GM19455 (cell line): ENCODE measurements around the gene JSRP1.

ENCODE experiments used
- ATAC-seq: cut with Tn5 transposase; IDR thresholded peaks from one replicate; pipeline ENCODE4 v1.9.1; 2021; ENCODE audit not compliant: unreplicated experiment

The JSRP1 gene

GRCh38 chr19:2255982-2256685 lies at the start of gene JSRP1:
JSRP1 (minus strand) TSS chr19:2256417; CDS start chr19:2255314, 1,103 bp downstream.
- no peak for ATAC-seq

- no peak for ATAC-seq
Measured at GRCh38 chr19:2305452-2306280, 49.4 kb upstream of the JSRP1 start.

- ATAC-seq: no peak
Measured at GRCh38 chr19:2303211-2303798, 47.1 kb upstream of the JSRP1 start.

GRCh38 chr19:2302319-2303210 lies 46.3 kb upstream of the JSRP1 start:
- no peak for ATAC-seq

GRCh38 chr19:2300533-2300932 lies 44.3 kb upstream of the JSRP1 start:
- no peak for ATAC-seq

GRCh38 chr19:2296141-2296540 lies 39.9 kb upstream of the JSRP1 start:
- ATAC-seq: no peak

GRCh38 chr19:2294687-2295335 lies 38.6 kb upstream of the JSRP1 start:
- no peak for ATAC-seq

GRCh38 chr19:2291185-2291751 lies 35.1 kb upstream of the JSRP1 start:
- no peak for ATAC-seq

- ATAC-seq: no peak
Measured at GRCh38 chr19:2290441-2291184, 34.4 kb upstream of the JSRP1 start.

GRCh38 chr19:2289714-2290435 lies 33.7 kb upstream of the JSRP1 start:
- ATAC-seq: no peak

GRCh38 chr19:2288818-2289713 lies 32.8 kb upstream of the JSRP1 start:
- ATAC-seq: no peak

- ATAC-seq: no peak
Measured at GRCh38 chr19:2288338-2288817, 32.2 kb upstream of the JSRP1 start.

- no peak for ATAC-seq
Measured at GRCh38 chr19:2287585-2288337, 31.5 kb upstream of the JSRP1 start.

- no peak for ATAC-seq
Measured at GRCh38 chr19:2286402-2287140, 30.4 kb upstream of the JSRP1 start.

- no peak for ATAC-seq
Measured at GRCh38 chr19:2283835-2284507, 27.8 kb upstream of the JSRP1 start.

GRCh38 chr19:2282862-2283237 lies 26.6 kb upstream of the JSRP1 start:
- ATAC-seq: no peak
